HFFc6 (cell line): ENCODE data around the gene PYGO2. TPM values are rescaled to one million over a fixed set of nuclear protein-coding genes. Genes with fewer than 3 reads are reported as not detected.
"Not testable (repeated sequence)": the region's sequence is repeated elsewhere in the genome, so short reads cannot be mapped to it uniquely, and the experiment has no call there.

ENCODE experiments used
- DNase-seq: peaks from one replicate; pipeline ENCODE4 v3.0.0-alpha.2; 2018
- H3K27ac Mint-ChIP-seq: 2 replicates; pipeline ENCODE4 v1.8.0; 2020; ENCODE audit warnings: mild to moderate bottlenecking, mixed read lengths
- H3K27me3 Mint-ChIP-seq: 2 replicates; pipeline ENCODE4 v1.8.0; 2021; ENCODE audit warnings: mild to moderate bottlenecking, moderate library complexity, mixed read lengths; ENCODE audit not compliant: insufficient read depth
- H3K36me3 Mint-ChIP-seq: 2 replicates; pipeline ENCODE4 v1.8.0; 2021; ENCODE audit warnings: low read depth, mixed read lengths
- H3K4me1 Mint-ChIP-seq: 2 replicates; pipeline ENCODE4 v1.8.0; 2020; ENCODE audit warnings: low read depth, mixed read lengths
- H3K4me3 Mint-ChIP-seq: 2 replicates; pipeline ENCODE4 v1.8.0; 2020; ENCODE audit warnings: mild to moderate bottlenecking, moderate library complexity, mixed read lengths
- H3K9me3 Mint-ChIP-seq: 2 replicates; pipeline ENCODE4 v1.8.0; 2020; ENCODE audit warnings: mild to moderate bottlenecking, mixed read lengths
- total RNA-seq, 6 experiments: library from RNA; stranded (reverse); fragmentation: NEBNext Ultra II Directional; extraction: Animal tissue kit (Norgen Biotek cat#: 25700); gene quantifications; 2 replicates in 1 of 6; 3 replicates in 5 of 6; pipeline ENCODE4 v1.2.3, GENCODE V29; 2021
- TF ChIP-seq, protein P1 (sequence below): fragments of 200-600 bp; sonication (generic); IDR thresholded peaks from 2 replicates; pipeline ENCODE4 v1.5.0; 2021; ENCODE audit warnings: antibody characterized with exemption, mild to moderate bottlenecking

PYGO2 gene
- total RNA-seq, 6 experiments from 2014 or later = 19.9 to 23.7 (median 21.3) TPM

DNA sequence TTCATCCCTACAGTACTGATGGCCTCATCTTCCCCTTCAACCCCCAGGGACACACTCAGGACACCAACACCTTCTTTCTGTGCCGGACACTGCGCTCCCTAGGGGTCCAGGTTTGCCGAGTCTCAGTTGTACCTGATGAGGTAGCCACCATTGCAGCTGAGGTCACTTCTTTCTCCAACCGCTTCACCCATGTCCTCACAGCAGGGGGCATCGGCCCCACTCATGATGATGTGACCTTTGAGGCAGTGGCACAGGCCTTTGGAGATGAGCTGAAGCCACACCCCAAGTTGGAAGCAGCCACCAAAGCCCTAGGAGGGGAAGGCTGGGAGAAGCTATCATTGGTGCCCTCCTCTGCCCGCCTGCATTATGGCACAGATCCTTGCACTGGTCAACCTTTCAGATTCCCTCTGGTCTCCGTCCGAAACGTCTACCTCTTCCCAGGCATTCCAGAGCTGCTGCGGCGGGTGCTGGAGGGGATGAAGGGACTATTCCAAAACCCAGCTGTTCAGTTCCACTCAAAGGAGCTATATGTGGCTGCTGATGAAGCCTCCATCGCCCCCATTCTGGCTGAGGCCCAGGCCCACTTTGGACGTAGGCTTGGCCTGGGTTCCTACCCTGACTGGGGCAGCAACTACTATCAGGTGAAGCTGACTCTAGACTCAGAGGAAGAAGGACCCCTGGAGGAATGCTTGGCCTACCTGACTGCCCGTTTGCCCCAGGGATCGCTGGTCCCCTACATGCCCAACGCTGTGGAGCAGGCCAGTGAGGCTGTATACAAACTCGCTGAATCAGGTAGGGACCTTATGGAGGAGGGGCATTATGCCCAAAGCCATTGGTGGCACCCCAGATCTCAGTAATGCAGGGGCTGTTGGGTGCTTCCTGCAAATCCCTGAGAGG, 26.7 kb upstream of the PYGO2 start:
- Mint-ChIP-seq H3K4me1 (peaks cover 6% of the 10 kb centered on the region), H3K36me3 (no peaks in the 10 kb centered on the region), H3K27me3 (peaks cover 2% of the 10 kb centered on the region; the same call in 1 of the 2 replicates), H3K9me3 (no peaks in the 10 kb centered on the region), H3K27ac (no peak overlapping the region), H3K4me3 (no peak overlapping the region)
- no peak for DNase-seq
- TF ChIP-seq, protein P1, sequence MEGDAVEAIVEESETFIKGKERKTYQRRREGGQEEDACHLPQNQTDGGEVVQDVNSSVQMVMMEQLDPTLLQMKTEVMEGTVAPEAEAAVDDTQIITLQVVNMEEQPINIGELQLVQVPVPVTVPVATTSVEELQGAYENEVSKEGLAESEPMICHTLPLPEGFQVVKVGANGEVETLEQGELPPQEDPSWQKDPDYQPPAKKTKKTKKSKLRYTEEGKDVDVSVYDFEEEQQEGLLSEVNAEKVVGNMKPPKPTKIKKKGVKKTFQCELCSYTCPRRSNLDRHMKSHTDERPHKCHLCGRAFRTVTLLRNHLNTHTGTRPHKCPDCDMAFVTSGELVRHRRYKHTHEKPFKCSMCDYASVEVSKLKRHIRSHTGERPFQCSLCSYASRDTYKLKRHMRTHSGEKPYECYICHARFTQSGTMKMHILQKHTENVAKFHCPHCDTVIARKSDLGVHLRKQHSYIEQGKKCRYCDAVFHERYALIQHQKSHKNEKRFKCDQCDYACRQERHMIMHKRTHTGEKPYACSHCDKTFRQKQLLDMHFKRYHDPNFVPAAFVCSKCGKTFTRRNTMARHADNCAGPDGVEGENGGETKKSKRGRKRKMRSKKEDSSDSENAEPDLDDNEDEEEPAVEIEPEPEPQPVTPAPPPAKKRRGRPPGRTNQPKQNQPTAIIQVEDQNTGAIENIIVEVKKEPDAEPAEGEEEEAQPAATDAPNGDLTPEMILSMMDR = peak; percentile 30; the same call in 1 of the 2 replicates

DNA sequence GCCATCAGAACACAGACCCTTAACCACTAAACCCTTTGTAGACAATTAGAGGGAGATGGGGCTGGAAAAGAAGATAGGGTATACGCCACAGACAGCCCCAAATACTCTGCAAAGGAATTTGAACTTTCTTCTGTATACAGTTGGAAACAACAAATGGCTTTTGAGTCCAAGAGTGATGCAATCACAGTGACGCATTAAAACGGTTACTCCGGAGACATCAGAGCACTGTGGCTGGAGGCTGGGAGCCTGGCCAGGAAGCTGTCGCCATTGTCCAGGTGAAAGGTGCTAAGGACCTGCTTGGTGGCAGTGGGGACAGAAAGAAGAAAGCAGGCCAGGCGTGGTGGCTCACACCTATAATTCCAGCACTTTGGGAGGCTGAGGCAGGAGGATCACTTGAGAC, 25.7 kb upstream of the PYGO2 start:
- H3K36me3 Mint-ChIP-seq = no peaks in the 10 kb centered on the region
- H3K27ac Mint-ChIP-seq = no peak overlapping the region
- H3K4me3 Mint-ChIP-seq = no peak overlapping the region
- TF ChIP-seq, protein P1 = no peak
- DNase-seq = no peak
- H3K27me3 Mint-ChIP-seq = no peaks in the 10 kb centered on the region
- H3K9me3 Mint-ChIP-seq = no peaks in the 10 kb centered on the region
- peaks cover 6% of the 10 kb centered on the region for H3K4me1 Mint-ChIP-seq

GRCh38 chr1:154986736-154987135, 25.2 kb upstream of the PYGO2 start:
- H3K27me3 Mint-ChIP-seq, DNase-seq, H3K4me3 Mint-ChIP-seq, H3K27ac Mint-ChIP-seq, H3K36me3 Mint-ChIP-seq, H3K9me3 Mint-ChIP-seq, H3K4me1 Mint-ChIP-seq: not testable (repeated sequence)

DNA sequence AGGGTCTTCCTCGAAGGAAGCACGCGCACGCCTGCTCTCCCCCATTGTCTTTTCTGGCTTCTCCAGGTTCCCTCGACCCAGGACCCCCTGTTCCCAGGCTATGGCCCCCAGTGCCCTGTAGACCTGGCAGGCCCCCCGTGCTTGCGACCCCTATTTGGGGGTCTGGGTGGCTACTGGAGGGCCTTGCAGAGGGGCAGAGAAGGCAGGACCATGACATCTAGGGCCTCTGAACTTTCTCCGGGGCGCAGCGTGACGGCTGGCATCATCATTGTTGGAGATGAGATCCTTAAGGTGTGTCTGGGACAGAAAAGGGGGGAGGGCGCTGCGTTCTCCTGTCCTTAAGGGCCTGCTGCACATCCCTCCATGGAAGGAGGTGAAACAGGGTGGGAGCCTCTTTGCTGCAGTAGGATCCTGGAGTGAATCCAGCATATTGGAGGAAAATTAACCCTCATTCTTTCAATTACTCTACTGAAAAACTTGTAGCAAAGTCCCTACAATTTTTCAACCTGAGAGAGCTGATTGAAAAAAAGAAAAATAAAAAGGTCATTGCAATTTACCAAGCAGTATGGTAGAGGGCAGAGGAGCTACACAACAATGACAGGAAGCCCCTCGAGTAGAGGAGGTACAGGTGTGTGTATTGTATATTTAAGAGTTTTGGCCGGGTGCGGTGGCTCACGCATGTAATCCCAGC, 22.3 kb upstream of the PYGO2 start:
- Mint-ChIP-seq H3K27me3 (no peaks in the 10 kb centered on the region), H3K9me3 (no peaks in the 10 kb centered on the region), H3K4me3 (no peak overlapping the region), H3K4me1 (peaks cover 12% of the 10 kb centered on the region), H3K27ac (no peak overlapping the region), H3K36me3 (peaks cover 8% of the 10 kb centered on the region; the same call in 1 of the 2 replicates)
- DNase-seq = no peak
- TF ChIP-seq, protein P1 = no peak

- H3K4me3 Mint-ChIP-seq = no peak within 1 kb of the TSS
- H3K9me3 Mint-ChIP-seq = no peaks in the 10 kb centered on the region
These were observed 21.5 kb upstream of the PYGO2 start, which contains the start of gene FLAD1 for GRCh38 chr1:154982897-154983648. TSS of gene FLAD1 (plus strand) at chr1:154983344. CDS start at chr1:154983695, 351 bp downstream.

More at GRCh38 chr1:154982897-154983648, 21.5 kb upstream of the PYGO2 start, which contains the start of gene FLAD1:
- peaks cover 12% of the 10 kb centered on the region for H3K4me1 Mint-ChIP-seq
- H3K36me3 Mint-ChIP-seq = peaks cover 8% of the 10 kb centered on the region; the same call in 1 of the 2 replicates
- peak; percentile 100 for DNase-seq
- H3K27ac Mint-ChIP-seq = no peak within 1 kb of the TSS
- no peaks in the 10 kb centered on the region for H3K27me3 Mint-ChIP-seq
- TF ChIP-seq, protein P1 = no peak
